ENCODE measurements around the gene P2RX5.

P2RX5 gene

GRCh38 chr17:3660311-3660891, 35.6 kb downstream of the P2RX5 start:
- no peaks in the 10 kb centered on the region for H3K27me3 ChIP-seq (replicated peaks; ENCODE audit: control insufficient read depth, insufficient read depth, low read length)
- H3K36me3 ChIP-seq (ENCODE audit: control insufficient read depth, insufficient read depth, low read length), result peaks cover 11% of the 10 kb centered on the region
- no peak for DNase-seq (ENCODE audit: extremely low read depth, insufficient read length)
- no peak for TF ChIP-seq CTCF (IDR thresholded peaks at IDR 0.05; ENCODE audit: insufficient read depth, low read length, poor library complexity, severe bottlenecking)
- no peak overlapping the region for H3K4me3 ChIP-seq (replicated peaks; ENCODE audit: low read depth, low read length)

- H3K36me3 ChIP-seq (ENCODE audit: control insufficient read depth, insufficient read depth, low read length), result peaks cover 11% of the 10 kb centered on the region
Measured at GRCh38 chr17:3659541-3660111, 36.3 kb downstream of the P2RX5 start.

GRCh38 chr17:3658784-3659449, 37.0 kb downstream of the P2RX5 start:
- H3K36me3 ChIP-seq (ENCODE audit: control insufficient read depth, insufficient read depth, low read length), result peaks cover 11% of the 10 kb centered on the region
- TF ChIP-seq CTCF (IDR thresholded peaks at IDR 0.05; ENCODE audit: insufficient read depth, low read length, poor library complexity, severe bottlenecking), result no peak
- no peaks in the 10 kb centered on the region for H3K27me3 ChIP-seq (replicated peaks; ENCODE audit: control insufficient read depth, insufficient read depth, low read length)
- no peak for DNase-seq (ENCODE audit: extremely low read depth, insufficient read length)
- H3K4me3 ChIP-seq (replicated peaks; ENCODE audit: low read depth, low read length), result no peak overlapping the region

More at GRCh38 chr17:3659541-3660111, 36.3 kb downstream of the P2RX5 start:
- no peak overlapping the region for H3K4me3 ChIP-seq (replicated peaks; ENCODE audit: low read depth, low read length)
- TF ChIP-seq CTCF (IDR thresholded peaks at IDR 0.05; ENCODE audit: insufficient read depth, low read length, poor library complexity, severe bottlenecking), result no peak
- H3K27me3 ChIP-seq (replicated peaks; ENCODE audit: control insufficient read depth, insufficient read depth, low read length), result no peaks in the 10 kb centered on the region
- DNase-seq (ENCODE audit: extremely low read depth, insufficient read length), result no peak

GRCh38 chr17:3657874-3658783, 37.8 kb downstream of the P2RX5 start:
- no peak overlapping the region for H3K4me3 ChIP-seq (replicated peaks; ENCODE audit: low read depth, low read length)
- H3K36me3 ChIP-seq (ENCODE audit: control insufficient read depth, insufficient read depth, low read length), result peaks cover 7% of the 10 kb centered on the region; the same call in 1 of the 2 replicates
- TF ChIP-seq CTCF (IDR thresholded peaks at IDR 0.05; ENCODE audit: insufficient read depth, low read length, poor library complexity, severe bottlenecking), result no peak
- no peak for DNase-seq (ENCODE audit: extremely low read depth, insufficient read length)
- no peaks in the 10 kb centered on the region for H3K27me3 ChIP-seq (replicated peaks; ENCODE audit: control insufficient read depth, insufficient read depth, low read length)

- no peaks in the 10 kb centered on the region for H3K27me3 ChIP-seq (replicated peaks; ENCODE audit: control insufficient read depth, insufficient read depth, low read length)
- TF ChIP-seq CTCF (IDR thresholded peaks at IDR 0.05; ENCODE audit: insufficient read depth, low read length, poor library complexity, severe bottlenecking), result no peak
- no peak for DNase-seq (ENCODE audit: extremely low read depth, insufficient read length)
- no peak overlapping the region for H3K4me3 ChIP-seq (replicated peaks; ENCODE audit: low read depth, low read length)
- H3K36me3 ChIP-seq (ENCODE audit: control insufficient read depth, insufficient read depth, low read length), result peaks cover 6% of the 10 kb centered on the region; the same call in 1 of the 2 replicates
Measured at GRCh38 chr17:3657588-3657869, 38.4 kb downstream of the P2RX5 start.

All from GM06990 (cell line).